Activated CD8-positive, alpha-beta memory T cell treated with anti-CD3 and anti-CD28 coated beads, Interleukin-2, amount 50 U/mL, for 24 hours (primary cell): ENCODE measurements around the gene BCL2L15.

Experiments used
- DNase-seq: peaks from one replicate; pipeline ENCODE4 v3.0.0-alpha.2; 2020; ENCODE audit errors: extremely low read depth

BCL2L15 gene

GRCh38 chr1:113905435-113905861 is 18.1 kb upstream of the BCL2L15 start:
- no peak for DNase-seq

GRCh38 chr1:113904674-113905434 is 17.5 kb upstream of the BCL2L15 start, which contains the start of the genes AP4B1 and DCLRE1B:
AP4B1 (minus strand) TSS chr1:113904799; CDS start chr1:113904717, 82 bp downstream.
DCLRE1B (plus strand) TSS chr1:113905326; CDS start chr1:113905587, 261 bp downstream.
- peak; percentile 92 for DNase-seq

GRCh38 chr1:113904293-113904673 is 16.9 kb upstream of the BCL2L15 start:
- DNase-seq = no peak

GRCh38 chr1:113903501-113904292 is 16.3 kb upstream of the BCL2L15 start:
- no peak for DNase-seq

- no peak for DNase-seq
Observed at GRCh38 chr1:113901191-113901590, 13.8 kb upstream of the BCL2L15 start.

GRCh38 chr1:113899111-113899510 is 11.7 kb upstream of the BCL2L15 start:
- no peak for DNase-seq

- no peak for DNase-seq
Observed at GRCh38 chr1:113898241-113898814, 10.9 kb upstream of the BCL2L15 start.

GRCh38 chr1:113895961-113896360 is 8.6 kb upstream of the BCL2L15 start:
- no peak for DNase-seq

- no peak for DNase-seq
Observed at GRCh38 chr1:113895098-113895497, 7.7 kb upstream of the BCL2L15 start.

- no peak for DNase-seq
Observed at GRCh38 chr1:113893267-113893666, 5.9 kb upstream of the BCL2L15 start.

GRCh38 chr1:113891631-113892220 is 4.3 kb upstream of the BCL2L15 start:
- no peak for DNase-seq

- DNase-seq = no peak
Observed at GRCh38 chr1:113890816-113891215, 3.4 kb upstream of the BCL2L15 start.

- DNase-seq = no peak
Observed at GRCh38 chr1:113886417-113887401, 672 bp downstream of the BCL2L15 start.

- DNase-seq = no peak
Observed at GRCh38 chr1:113881661-113882060, 5.7 kb downstream of the BCL2L15 start.

GRCh38 chr1:113879739-113880038 is 7.7 kb downstream of the BCL2L15 start:
- DNase-seq = no peak

- DNase-seq = no peak
Observed at GRCh38 chr1:113876176-113876575, 11.2 kb downstream of the BCL2L15 start.

GRCh38 chr1:113875714-113876113 is 11.7 kb downstream of the BCL2L15 start:
- no peak for DNase-seq

- DNase-seq = no peak
Observed at GRCh38 chr1:113874012-113874879, 13.1 kb downstream of the BCL2L15 start.

- DNase-seq = no peak
Observed at GRCh38 chr1:113872219-113872935, 15.0 kb downstream of the BCL2L15 start.
